ENCODE measurements around the gene ENOX1. TPM values are rescaled to one million over a fixed set of nuclear protein-coding genes. Genes with fewer than 3 reads are reported as not detected.

The ENOX1 gene
- total RNA-seq, 1 experiment from 2014 or later: 0.26 TPM

DNA sequence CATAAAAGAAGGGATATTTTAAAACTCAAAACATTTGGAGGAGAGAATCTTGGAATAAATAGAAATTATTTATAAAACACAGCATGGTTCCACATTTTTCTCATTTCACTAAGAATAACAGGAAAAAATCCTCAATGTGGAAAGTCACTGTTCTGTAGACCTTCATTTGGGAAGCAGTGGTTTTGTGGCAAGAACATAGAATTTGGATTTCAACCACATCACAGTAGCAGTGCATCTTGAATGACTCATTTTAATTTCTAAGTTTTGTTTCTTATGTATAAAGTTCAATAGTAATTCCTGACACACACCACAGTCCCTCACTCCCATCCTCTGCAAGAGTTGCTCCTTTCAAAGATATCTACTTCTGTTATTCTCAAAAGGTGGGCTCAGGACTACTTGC lies 264.0 kb downstream of the ENOX1 start:
- ChIA-PET POLR2A (no interaction called here), CTCF (no interaction called here)
- Mint-ChIP-seq H3K9me3 (peaks cover 8% of the 10 kb centered on the region; the same call in 1 of the 2 replicates), H3K4me1 (no peaks in the 10 kb centered on the region), H3K27ac (no peak overlapping the region), H3K27me3 (ENCODE audit: low read depth) (peaks cover 2% of the 10 kb centered on the region; the same call in 1 of the 2 replicates), H3K4me3 (no peak overlapping the region), H3K36me3 (no peaks in the 10 kb centered on the region)
- ATAC-seq (no peak), DNase-seq (ENCODE audit: low spot score) (no peak)
- TF ChIP-seq, protein P1, sequence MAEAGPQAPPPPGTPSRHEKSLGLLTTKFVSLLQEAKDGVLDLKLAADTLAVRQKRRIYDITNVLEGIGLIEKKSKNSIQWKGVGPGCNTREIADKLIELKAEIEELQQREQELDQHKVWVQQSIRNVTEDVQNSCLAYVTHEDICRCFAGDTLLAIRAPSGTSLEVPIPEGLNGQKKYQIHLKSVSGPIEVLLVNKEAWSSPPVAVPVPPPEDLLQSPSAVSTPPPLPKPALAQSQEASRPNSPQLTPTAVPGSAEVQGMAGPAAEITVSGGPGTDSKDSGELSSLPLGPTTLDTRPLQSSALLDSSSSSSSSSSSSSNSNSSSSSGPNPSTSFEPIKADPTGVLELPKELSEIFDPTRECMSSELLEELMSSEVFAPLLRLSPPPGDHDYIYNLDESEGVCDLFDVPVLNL (CRISPR knock-in tag; IDR thresholded peaks at IDR 0.05; ENCODE audit: borderline replicate concordance, low read depth): no peak
- TF ChIP-seq, protein P2, sequence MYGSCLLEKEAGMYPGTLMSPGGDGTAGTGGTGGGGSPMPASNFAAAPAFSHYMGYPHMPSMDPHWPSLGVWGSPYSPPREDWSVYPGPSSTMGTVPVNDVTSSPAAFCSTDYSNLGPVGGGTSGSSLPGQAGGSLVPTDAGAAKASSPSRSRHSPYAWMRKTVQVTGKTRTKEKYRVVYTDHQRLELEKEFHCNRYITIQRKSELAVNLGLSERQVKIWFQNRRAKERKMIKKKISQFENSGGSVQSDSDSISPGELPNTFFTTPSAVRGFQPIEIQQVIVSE (CRISPR knock-in tag; IDR thresholded peaks at IDR 0.05; ENCODE audit: borderline replicate concordance): no peak

DNA sequence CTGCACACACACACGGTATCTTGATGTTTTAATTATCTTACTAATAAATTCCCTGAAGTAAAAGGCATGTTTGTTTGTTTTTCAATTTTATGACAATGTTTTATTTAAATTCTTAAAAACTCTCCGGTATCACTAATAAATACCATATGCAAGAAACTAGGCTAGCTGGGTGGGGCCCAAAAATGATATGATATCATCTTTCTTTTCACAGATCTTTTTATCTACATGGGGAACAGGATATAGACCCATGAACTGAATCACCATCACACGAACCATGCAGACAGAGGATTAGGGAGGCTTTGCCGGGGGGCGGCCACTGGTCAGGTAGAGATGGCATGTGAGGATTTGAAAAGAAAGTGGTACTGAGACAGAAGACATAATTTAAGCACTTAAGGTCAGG lies 266.4 kb downstream of the ENOX1 start:
- peaks cover 2% of the 10 kb centered on the region; the same call in 1 of the 2 replicates for H3K27me3 Mint-ChIP-seq (ENCODE audit: low read depth)
- ChIA-PET POLR2A (no interaction called here), CTCF (no interaction called here)
- H3K9me3 Mint-ChIP-seq: peaks cover 8% of the 10 kb centered on the region; the same call in 1 of the 2 replicates
- H3K4me1 Mint-ChIP-seq: peaks cover 2% of the 10 kb centered on the region; the same call in 1 of the 2 replicates
- H3K4me3 Mint-ChIP-seq: no peak overlapping the region
- TF ChIP-seq, protein P3, sequence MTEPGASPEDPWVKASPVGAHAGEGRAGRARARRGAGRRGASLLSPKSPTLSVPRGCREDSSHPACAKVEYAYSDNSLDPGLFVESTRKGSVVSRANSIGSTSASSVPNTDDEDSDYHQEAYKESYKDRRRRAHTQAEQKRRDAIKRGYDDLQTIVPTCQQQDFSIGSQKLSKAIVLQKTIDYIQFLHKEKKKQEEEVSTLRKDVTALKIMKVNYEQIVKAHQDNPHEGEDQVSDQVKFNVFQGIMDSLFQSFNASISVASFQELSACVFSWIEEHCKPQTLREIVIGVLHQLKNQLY (CRISPR knock-in tag; IDR thresholded peaks at IDR 0.05): no peak
- TF ChIP-seq, protein P4, sequence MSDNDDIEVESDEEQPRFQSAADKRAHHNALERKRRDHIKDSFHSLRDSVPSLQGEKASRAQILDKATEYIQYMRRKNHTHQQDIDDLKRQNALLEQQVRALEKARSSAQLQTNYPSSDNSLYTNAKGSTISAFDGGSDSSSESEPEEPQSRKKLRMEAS (CRISPR knock-in tag; IDR thresholded peaks at IDR 0.05): no peak
- TF ChIP-seq OVOL2 (CRISPR knock-in tag; IDR thresholded peaks at IDR 0.05; ENCODE audit: borderline replicate concordance) (no peak), FOXK1 (CRISPR knock-in tag; IDR thresholded peaks at IDR 0.05) (no peak), KAT7 (CRISPR knock-in tag; IDR thresholded peaks at IDR 0.05; ENCODE audit: borderline replicate concordance) (no peak), ELF4 (CRISPR knock-in tag; IDR thresholded peaks at IDR 0.05; ENCODE audit: low read depth) (no peak), CREB1 (CRISPR knock-in tag; IDR thresholded peaks at IDR 0.05) (no peak), SOX15 (CRISPR knock-in tag; IDR thresholded peaks at IDR 0.05) (no peak)
- TF ChIP-seq, protein P5, sequence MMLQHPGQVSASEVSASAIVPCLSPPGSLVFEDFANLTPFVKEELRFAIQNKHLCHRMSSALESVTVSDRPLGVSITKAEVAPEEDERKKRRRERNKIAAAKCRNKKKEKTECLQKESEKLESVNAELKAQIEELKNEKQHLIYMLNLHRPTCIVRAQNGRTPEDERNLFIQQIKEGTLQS (CRISPR knock-in tag; conservative IDR thresholded peaks at IDR 0.05): no peak
- TF ChIP-seq, protein P6, sequence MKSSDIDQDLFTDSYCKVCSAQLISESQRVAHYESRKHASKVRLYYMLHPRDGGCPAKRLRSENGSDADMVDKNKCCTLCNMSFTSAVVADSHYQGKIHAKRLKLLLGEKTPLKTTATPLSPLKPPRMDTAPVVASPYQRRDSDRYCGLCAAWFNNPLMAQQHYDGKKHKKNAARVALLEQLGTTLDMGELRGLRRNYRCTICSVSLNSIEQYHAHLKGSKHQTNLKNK (CRISPR knock-in tag; IDR thresholded peaks at IDR 0.05): no peak
- TF ChIP-seq, protein P7, sequence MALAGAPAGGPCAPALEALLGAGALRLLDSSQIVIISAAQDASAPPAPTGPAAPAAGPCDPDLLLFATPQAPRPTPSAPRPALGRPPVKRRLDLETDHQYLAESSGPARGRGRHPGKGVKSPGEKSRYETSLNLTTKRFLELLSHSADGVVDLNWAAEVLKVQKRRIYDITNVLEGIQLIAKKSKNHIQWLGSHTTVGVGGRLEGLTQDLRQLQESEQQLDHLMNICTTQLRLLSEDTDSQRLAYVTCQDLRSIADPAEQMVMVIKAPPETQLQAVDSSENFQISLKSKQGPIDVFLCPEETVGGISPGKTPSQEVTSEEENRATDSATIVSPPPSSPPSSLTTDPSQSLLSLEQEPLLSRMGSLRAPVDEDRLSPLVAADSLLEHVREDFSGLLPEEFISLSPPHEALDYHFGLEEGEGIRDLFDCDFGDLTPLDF (CRISPR knock-in tag; IDR thresholded peaks at IDR 0.05): no peak
- ATAC-seq (no peak), DNase-seq (ENCODE audit: low spot score) (no peak)
- no peak overlapping the region for H3K27ac Mint-ChIP-seq
- H3K36me3 Mint-ChIP-seq: no peaks in the 10 kb centered on the region

DNA sequence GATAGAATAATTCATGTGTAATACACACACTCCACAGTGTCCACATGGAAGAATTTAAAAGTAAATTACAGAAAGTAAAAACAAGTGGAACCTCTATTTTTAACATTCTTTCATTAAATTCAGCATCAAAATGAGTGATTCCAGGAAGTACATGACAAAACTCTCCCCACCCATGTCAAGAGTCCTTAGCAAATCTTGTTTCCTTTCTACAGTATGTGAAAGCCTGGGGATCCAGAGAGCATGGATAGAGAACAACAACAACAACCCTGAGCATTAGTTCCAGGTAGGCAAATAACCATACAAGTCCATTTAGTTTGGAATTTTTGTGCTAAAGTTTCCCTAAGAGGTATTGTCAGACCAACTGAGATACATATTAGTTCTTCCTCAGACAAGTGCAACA lies 267.9 kb downstream of the ENOX1 start:
- DNase-seq (ENCODE audit: low spot score) (no peak), ATAC-seq (no peak)
- H3K9me3 Mint-ChIP-seq: 0 out of 2 replicates have a peak, but pooled peaks cover 2% of the 10 kb centered on the region
- H3K27ac Mint-ChIP-seq: no peak overlapping the region
- no peak overlapping the region for H3K4me3 Mint-ChIP-seq
- H3K36me3 Mint-ChIP-seq: no peaks in the 10 kb centered on the region
- no peaks in the 10 kb centered on the region for H3K27me3 Mint-ChIP-seq (ENCODE audit: low read depth)
- CTCF ChIA-PET: no interaction called here
- H3K4me1 Mint-ChIP-seq: peaks cover 5% of the 10 kb centered on the region
- POLR2A ChIA-PET: no interaction called here
- TF ChIP-seq ATF1 (CRISPR knock-in tag; IDR thresholded peaks at IDR 0.05) (no peak), MYBL2 (CRISPR knock-in tag; IDR thresholded peaks at IDR 0.05) (no peak), GRHL2 (CRISPR knock-in tag; IDR thresholded peaks at IDR 0.05; ENCODE audit: insufficient replicate concordance, severe bottlenecking) (no peak), SMAD4 (CRISPR knock-in tag; IDR thresholded peaks at IDR 0.05) (no peak)
- TF ChIP-seq, protein P8, sequence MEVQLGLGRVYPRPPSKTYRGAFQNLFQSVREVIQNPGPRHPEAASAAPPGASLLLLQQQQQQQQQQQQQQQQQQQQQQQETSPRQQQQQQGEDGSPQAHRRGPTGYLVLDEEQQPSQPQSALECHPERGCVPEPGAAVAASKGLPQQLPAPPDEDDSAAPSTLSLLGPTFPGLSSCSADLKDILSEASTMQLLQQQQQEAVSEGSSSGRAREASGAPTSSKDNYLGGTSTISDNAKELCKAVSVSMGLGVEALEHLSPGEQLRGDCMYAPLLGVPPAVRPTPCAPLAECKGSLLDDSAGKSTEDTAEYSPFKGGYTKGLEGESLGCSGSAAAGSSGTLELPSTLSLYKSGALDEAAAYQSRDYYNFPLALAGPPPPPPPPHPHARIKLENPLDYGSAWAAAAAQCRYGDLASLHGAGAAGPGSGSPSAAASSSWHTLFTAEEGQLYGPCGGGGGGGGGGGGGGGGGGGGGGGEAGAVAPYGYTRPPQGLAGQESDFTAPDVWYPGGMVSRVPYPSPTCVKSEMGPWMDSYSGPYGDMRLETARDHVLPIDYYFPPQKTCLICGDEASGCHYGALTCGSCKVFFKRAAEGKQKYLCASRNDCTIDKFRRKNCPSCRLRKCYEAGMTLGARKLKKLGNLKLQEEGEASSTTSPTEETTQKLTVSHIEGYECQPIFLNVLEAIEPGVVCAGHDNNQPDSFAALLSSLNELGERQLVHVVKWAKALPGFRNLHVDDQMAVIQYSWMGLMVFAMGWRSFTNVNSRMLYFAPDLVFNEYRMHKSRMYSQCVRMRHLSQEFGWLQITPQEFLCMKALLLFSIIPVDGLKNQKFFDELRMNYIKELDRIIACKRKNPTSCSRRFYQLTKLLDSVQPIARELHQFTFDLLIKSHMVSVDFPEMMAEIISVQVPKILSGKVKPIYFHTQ (CRISPR knock-in tag; IDR thresholded peaks at IDR 0.05): no peak
- TF ChIP-seq, protein P9, sequence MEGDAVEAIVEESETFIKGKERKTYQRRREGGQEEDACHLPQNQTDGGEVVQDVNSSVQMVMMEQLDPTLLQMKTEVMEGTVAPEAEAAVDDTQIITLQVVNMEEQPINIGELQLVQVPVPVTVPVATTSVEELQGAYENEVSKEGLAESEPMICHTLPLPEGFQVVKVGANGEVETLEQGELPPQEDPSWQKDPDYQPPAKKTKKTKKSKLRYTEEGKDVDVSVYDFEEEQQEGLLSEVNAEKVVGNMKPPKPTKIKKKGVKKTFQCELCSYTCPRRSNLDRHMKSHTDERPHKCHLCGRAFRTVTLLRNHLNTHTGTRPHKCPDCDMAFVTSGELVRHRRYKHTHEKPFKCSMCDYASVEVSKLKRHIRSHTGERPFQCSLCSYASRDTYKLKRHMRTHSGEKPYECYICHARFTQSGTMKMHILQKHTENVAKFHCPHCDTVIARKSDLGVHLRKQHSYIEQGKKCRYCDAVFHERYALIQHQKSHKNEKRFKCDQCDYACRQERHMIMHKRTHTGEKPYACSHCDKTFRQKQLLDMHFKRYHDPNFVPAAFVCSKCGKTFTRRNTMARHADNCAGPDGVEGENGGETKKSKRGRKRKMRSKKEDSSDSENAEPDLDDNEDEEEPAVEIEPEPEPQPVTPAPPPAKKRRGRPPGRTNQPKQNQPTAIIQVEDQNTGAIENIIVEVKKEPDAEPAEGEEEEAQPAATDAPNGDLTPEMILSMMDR (IDR thresholded peaks at IDR 0.05): no peak
- TF ChIP-seq, protein P10, sequence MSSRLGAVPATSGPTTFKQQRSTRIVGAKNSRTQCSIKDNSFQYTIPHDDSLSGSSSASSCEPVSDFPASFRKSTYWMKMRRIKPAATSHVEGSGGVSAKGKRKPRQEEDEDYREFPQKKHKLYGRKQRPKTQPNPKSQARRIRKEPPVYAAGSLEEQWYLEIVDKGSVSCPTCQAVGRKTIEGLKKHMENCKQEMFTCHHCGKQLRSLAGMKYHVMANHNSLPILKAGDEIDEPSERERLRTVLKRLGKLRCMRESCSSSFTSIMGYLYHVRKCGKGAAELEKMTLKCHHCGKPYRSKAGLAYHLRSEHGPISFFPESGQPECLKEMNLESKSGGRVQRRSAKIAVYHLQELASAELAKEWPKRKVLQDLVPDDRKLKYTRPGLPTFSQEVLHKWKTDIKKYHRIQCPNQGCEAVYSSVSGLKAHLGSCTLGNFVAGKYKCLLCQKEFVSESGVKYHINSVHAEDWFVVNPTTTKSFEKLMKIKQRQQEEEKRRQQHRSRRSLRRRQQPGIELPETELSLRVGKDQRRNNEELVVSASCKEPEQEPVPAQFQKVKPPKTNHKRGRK (CRISPR knock-in tag; IDR thresholded peaks at IDR 0.05; ENCODE audit: borderline replicate concordance): no peak
